AG09309 (cell line): ENCODE data around the gene MTA3.

Source experiments
- DNase-seq: peaks from one replicate; pipeline ENCODE4 v3.0.0-alpha.2; 2010; ENCODE audit warnings: low read depth
- H3K4me3 ChIP-seq: 2 replicates; pipeline ENCODE4 v1.5.1; 2011; ENCODE audit warnings: mild to moderate bottlenecking, low read depth, low read length, moderate library complexity; ENCODE audit not compliant: control insufficient read depth
- CTCF ChIP-seq: IDR thresholded peaks from 2 replicates; pipeline ENCODE4 v1.5.1; 2011; ENCODE audit warnings: mild to moderate bottlenecking, low read depth, low read length, inconsistent platforms; ENCODE audit not compliant: insufficient read depth, control insufficient read depth; ENCODE audit errors: missing control alignments

The MTA3 gene

GRCh38 chr2:42771546-42772153 is 203.2 kb downstream of the MTA3 start:
- TF ChIP-seq CTCF = no peak
- no peak overlapping the region for H3K4me3 ChIP-seq
- DNase-seq = no peak

DNA sequence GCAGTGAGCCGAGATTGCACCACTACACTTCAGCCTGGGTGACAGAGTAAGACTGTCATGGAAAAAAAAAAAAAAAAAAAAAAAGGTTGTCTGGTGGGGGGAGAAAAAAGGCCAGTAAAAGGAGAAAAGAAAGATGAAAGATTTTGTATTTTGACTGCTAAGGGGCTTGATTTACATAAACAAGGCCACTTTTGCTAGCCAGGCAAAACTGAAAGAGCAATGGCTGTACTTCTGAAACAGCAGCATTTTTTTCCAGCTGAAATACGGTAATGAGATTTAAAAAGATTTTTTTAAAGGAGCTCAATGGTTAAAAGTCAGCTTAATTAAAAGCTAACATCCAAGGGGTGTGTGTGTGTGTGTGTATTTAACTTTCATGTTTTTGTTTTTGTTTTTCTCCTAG is 206.8 kb downstream of the MTA3 start:
- no peak for DNase-seq
- H3K4me3 ChIP-seq = no peak overlapping the region
- TF ChIP-seq CTCF = no peak

DNA sequence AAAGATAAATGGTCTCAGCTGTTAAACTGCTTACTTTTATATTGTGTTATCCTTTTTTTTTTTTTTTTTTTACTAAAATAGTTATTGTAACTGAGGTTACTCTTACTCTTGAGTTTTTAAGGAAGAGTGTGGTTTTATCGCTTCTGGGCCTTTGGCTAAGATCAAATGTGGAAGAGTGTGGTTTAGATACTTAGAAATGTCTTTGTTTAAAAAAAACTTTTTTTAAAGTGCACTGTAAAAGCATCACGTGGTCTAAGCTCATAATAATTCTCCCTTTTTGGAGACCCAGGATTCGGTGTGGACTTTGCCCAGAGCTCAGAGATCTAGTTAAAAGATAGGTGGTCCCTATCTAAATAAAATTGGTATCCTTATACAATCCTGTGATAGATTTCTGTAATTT is 207.4 kb downstream of the MTA3 start:
- no peak overlapping the region for H3K4me3 ChIP-seq
- DNase-seq = no peak
- no peak for TF ChIP-seq CTCF

DNA sequence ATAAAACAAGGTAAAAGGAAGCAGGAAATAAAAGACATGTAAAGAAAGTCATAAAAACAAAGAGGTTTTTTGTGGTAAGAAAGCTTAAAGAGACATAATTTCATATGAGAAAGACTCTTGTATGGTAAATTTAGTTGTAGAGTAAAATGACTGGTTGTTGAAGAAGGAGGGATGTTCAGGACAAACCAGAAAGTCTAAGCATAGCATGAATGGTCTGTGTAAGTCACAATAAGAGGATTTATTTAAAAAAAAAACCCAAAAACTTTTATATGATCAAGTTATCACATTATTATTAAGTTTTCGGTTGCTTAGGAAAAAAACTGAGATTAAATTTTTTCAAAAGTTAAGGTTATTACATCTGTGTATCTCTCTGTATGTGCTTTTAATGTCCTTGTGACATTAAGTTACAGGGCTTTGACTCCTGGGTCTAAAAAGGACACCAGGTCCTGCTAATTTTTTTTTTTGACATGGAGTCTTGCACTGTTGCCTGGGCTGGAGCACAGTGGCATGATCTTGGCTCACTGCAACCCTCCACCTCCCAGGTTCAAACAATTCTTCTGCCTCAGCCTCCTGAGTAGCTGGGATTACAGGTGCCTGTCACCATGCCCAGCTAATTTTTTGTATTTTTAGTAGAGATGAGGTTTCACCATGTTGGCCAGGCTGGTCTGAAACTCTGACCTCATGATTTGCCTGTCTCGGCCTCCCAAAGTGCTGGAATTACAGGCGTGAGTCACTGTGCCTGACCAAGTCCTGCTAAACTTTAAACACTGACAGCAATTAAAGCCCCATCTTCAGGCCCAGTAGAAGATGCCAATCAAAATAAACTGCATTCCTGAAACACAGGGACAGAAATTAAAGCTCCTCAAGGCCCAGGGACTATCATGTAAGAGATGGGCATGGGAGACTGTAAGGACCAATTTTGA is 209.7 kb downstream of the MTA3 start:
- H3K4me3 ChIP-seq = no peak overlapping the region
- no peak for TF ChIP-seq CTCF
- DNase-seq = peak; percentile 21

DNA sequence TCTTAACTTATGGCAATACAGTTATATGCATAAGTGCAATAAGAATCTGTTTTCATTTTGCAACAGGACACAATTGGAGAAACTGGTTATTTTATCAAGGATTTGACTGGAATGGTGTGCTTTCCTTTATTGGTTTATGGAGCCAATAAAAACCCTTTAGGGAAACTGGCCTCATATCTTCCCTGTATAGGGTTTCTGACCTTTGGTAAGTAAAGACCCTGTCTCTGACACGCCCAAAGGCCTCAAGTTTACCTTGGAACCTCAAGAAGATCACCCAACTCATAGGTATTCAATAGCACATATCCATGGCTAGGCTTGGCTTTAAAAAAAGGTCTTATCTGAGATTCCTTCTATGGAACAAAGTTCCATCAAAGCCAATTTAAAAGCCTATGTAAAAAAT is 212.7 kb downstream of the MTA3 start:
- no peak for TF ChIP-seq CTCF
- H3K4me3 ChIP-seq = no peak overlapping the region
- no peak for DNase-seq

GRCh38 chr2:42783511-42783910 is 215.1 kb downstream of the MTA3 start:
- no peak overlapping the region for H3K4me3 ChIP-seq
- TF ChIP-seq CTCF = no peak
- no peak for DNase-seq
